Retina (tissue), 1 donor: ENCODE measurements around the gene SCN4B.

Experiments
- DNase-seq: peaks from one replicate; pipeline ENCODE4 v3.0.0-alpha.2; 2016

Gene SCN4B

DNA sequence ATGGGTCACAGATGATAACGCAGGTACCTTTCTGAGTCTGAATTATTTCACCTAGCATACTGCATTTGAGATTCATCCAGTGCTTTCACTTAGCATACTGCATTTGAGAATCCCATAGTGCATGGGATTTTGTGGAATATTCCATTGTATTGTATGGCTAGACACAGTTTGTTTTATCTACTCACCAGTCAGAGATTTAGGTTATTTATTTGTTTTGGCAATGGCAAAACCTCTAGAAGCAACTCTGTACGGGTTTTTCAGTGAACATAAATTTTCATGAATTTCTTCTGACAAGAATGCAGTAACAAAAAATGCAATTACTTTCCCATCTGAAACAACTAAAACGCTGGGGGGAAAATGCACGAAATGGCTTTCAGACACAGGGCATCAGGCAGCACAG lies 24.3 kb downstream of the SCN4B start:
- DNase-seq: no peak

GRCh38 chr11:118126082-118126838 lies 26.4 kb downstream of the SCN4B start:
- no peak for DNase-seq

GRCh38 chr11:118124929-118125535 lies 27.6 kb downstream of the SCN4B start:
- DNase-seq: no peak

GRCh38 chr11:118120793-118121192 lies 31.8 kb downstream of the SCN4B start:
- DNase-seq: no peak

DNA sequence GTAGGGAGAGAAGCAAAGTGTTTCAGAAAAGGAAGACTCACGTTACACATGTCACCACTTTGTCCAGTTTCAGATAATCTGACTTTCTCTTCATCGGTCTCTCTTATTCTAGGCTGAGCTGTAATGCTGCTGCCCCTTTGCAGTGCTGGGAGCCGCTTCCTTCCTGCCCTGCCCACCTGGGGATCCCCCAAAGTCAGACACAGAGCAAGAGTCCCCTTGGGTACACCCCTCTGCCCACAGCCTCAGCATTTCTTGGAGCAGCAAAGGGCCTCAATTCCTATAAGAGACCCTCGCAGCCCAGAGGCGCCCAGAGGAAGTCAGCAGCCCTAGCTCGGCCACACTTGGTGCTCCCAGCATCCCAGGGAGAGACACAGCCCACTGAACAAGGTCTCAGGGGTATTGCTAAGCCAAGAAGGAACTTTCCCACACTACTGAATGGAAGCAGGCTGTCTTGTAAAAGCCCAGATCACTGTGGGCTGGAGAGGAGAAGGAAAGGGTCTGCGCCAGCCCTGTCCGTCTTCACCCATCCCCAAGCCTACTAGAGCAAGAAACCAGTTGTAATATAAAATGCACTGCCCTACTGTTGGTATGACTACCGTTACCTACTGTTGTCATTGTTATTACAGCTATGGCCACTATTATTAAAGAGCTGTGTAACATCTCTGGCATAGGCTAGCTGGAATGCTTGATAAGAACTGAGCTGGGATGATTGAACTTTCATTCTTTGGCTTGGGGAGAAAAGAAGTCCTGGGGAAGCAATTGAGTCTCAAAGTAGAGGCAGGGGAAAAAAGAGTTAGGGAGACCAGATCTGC lies 34.6 kb downstream of the SCN4B start:
- DNase-seq: no peak

DNA sequence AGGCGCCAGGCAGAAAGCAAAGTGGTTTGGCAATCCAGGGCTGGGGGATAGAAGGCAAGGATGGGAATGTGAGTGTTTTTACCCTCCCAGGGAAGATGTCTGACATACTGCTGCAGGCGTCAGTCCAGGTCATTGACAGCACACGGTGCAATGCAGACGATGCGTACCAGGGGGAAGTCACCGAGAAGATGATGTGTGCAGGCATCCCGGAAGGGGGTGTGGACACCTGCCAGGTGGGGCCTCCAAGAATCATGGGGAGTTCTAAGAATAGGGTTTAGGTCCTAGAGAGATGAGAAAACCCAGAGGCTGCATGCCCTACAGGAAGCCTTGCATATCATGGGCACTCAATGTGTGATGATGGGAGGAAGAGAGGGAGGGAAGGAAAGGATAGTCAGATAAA lies 37.6 kb downstream of the SCN4B start:
- DNase-seq: no peak

DNA sequence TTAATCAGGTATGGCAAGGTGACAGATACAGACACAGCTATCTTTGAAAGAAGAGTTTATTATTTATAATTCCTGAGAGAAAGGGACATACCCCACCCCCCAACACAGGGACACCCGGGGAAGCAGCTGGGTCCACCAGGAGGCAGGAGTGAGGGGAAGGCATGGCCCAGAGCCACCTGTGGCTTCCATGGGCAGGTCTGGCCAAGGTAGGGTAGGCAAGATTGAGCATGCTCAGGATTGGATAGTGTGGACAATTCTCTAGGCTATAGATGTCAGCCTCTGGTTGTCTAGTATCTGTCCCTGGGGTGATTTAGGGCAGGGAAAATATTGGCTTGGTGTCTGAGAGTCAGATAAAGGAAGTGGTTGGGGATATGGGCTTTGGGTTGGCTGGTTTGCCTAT lies 38.4 kb downstream of the SCN4B start:
- no peak for DNase-seq

GRCh38 chr11:118112711-118113430 lies 39.8 kb downstream of the SCN4B start:
- no peak for DNase-seq

DNA sequence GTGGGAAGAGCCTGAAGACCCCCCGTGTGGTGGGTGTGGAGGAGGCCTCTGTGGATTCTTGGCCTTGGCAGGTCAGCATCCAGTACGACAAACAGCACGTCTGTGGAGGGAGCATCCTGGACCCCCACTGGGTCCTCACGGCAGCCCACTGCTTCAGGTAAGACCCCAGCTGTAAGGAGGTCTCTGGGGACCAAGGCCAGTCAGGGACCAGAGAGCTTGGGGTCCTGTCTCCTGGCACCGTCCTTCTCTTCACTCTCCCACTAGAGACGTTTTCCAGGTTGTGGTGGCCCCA lies 40.9 kb downstream of the SCN4B start:
- no peak for DNase-seq

DNA sequence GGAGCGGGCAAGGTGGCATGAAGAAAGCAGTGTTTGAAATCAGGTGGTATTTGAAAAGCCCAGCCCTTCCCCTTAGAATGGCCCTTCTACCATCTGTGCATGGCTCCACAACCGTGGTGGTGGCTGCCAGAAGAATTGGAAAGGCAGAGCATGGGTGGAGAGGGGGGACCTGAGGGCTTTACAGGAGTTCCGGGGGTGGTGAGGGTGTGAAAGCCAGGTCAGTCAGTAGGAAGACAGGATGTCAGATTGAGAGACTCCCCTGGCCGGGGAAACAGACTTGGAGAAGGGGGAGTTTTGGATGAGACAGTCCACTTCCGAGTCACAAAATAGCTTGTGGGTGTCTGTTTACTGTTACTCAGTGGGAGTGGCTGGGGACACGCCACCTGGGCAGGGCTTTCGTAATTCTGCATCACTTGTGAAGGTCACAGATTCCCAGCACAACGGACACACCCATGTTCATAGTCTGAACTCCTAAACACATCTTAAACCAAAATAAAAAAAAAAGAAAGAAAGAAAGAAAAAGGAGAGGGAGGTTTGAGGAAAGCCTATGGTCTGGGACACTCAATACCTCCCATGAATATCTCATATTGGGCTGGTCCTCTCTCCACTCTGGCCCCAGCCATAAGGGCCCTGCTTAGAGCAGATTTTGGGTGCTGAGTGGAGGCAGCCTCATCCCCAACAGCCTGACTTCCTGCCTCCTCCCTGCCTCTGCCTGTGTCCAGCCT lies 41.4 kb downstream of the SCN4B start:
- DNase-seq: no peak

DNA sequence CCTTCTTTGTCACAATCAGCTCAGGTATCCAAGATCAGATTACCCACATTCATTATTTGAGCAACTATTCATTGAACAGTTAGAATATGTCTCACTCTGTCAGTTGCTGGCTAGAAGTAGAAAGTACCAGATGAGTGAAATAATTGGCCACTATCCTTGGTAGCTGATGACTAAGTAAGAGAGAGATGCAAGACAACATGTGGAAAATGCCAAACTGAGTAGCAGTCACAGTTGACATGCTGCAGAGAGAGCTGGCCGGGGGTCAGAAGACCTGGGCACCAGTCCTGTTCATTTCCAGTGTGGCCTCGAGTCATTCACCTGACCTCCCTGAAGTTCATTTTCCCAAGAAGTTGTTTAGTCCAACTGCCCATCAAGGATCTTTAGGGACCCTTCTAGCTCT lies 43.4 kb downstream of the SCN4B start:
- no peak for DNase-seq

DNA sequence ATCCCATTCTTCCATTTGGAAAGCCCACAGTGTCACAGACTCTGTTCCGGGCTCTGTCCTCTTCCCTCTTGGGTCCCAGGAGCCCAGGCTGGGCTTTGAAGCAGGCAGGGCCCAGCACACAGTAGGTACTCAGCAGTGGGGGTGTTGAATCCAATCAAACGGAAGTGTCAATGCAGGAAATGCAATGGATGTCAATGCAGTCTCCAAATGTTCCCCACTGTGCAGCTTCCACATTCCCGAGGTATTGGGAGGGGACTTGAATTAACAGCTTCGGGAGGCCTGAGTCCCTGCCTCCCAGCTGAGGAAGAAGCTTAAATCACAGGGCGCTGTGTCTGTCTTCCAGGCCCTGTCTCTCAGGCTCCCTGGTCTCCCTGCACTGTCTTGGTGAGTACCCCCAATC lies 44.1 kb downstream of the SCN4B start:
- DNase-seq: no peak

GRCh38 chr11:118106789-118107335 lies 45.8 kb downstream of the SCN4B start:
- DNase-seq: no peak

DNA sequence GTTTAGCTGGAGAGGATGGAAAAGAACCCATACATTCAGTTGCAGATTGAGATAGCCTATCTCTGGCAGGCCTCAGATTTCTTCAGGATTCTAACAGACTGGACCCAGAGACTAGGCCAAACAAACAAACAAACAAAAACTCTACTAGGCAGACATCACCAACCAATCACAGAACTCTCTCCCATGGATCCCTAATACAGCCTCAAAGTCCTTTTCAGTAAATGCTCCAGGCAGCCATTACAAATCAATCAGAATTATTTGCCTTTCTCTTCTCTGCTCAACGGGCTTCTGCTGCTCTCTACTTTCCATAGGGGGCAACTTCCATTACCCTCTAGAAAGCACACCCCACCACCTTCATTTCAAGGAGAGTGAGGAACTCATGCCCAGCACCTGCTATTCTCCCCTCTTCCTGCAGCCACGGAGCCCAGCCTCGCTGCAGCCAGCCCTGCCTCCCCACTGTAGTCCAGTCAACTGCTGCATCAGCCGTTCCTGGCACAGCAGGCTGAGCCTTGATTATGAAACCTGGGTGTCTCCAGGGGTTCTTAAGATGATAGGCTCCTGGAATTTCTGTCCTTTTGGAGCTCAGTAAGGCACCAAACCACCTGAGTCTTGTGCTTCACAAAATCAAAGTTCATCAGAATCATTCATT lies 46.8 kb downstream of the SCN4B start:
- no peak for DNase-seq

DNA sequence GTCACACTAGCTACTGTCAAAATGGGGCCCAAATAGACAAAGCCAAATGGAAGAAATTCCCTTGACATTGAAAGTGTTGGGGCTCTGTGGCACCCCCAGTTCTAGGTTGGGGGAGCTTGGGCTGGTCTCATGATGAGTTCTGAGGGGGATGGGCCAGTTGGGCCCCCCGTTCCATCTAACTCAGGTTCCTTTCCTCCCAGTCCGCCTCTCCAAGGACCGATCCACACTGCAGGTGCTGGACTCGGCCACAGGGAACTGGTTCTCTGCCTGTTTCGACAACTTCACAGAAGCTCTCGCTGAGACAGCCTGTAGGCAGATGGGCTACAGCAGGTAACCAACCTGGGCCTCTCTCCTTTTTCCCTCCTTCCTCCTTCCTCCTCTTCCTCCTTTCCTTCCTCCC lies 48.1 kb downstream of the SCN4B start:
- DNase-seq: no peak

DNA sequence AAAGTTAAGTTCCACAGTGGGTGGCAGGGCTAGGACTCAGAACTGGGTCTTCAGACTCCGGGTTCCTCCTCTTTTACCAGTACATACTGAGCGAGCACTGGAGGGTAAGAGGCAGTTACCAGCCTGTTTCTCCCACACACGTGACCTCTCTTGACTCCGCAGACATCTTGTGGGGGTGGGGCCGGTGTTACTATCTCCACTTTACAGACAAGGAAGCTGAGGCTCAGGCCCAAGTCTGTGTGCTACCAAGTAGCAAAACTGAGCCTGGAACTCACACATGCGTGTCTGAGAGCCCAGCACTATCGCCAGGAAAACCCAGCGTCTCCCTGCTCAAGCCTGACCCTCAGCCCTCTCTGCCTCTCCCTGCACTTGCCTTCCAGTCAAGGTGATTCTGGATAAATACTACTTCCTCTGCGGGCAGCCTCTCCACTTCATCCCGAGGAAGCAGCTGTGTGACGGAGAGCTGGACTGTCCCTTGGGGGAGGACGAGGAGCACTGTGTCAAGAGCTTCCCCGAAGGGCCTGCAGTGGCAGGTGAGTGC lies 49.8 kb downstream of the SCN4B start:
- DNase-seq: no peak

DNA sequence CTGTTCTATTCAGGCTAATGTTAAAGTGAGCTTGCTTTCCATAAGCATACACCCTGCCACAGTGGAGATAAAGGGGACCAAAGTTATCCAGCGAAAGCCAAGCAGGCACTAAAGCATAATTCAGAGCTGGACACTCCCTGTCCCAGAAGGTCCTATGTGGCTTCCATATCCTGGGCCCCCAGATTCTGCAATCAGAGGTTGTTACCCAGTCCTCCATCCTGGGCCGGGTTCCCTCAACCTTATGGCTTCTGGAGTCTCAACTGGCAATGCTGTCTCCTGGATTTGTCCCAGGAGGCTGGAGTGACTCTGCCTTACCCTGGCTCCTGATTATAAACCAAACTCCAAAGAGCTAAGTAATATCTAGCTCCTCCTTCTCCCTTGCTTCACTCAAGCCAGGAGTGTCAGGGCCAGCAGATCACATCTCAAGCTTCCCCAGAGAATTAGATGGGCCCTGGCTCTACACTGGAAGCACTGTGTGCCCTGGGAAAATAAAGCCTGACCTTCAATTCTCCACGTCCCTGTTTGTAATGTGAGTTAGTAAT lies 51.9 kb downstream of the SCN4B start:
- DNase-seq: no peak

- no peak for DNase-seq
Measured at GRCh38 chr11:118099838-118100556, 52.6 kb downstream of the SCN4B start.

DNA sequence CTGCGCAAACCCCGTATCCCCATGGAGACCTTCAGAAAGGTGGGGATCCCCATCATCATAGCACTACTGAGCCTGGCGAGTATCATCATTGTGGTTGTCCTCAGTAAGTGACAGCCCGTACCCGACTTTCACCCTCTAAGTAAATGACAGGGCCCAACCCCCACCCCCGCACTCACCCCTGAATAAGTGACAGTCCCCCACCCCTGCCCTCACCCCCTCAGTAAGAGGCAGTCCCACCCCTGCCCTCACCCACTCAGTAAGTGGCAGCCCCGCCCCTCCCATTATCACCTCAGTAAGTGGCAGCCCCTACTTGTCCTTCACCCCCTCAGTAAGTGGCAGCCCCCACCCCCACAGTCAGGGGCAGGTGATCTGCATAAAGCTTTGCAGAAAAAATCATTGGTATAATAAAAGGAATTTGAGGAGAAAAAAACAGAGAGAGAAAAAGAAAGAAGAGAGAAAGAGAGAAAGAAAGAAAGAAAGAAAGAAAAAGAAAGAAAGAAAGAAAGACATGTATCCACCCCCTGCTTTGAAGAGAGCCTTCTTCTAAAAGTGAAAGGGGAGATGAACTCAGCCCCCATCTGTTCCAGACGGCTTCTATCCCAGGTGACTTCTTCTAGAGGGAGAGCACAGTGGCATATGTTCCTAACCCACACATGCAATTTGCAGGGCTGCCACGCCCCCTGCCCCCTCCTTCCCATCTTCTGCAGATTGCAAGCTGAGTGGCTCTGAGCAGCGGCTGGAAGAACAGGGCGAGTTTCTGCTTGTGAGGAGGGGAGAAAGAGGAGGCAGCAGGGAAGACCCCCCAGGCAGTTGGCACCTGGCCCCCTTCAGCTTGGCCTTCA lies 53.4 kb downstream of the SCN4B start:
- peak; percentile 59 for DNase-seq

- no peak for DNase-seq
Measured at GRCh38 chr11:118095967-118096367, 56.7 kb downstream of the SCN4B start.
